ENCODE measurements around the gene PDZD11.
"Not testable (repeated sequence)": the region's sequence is repeated elsewhere in the genome, so short reads cannot be mapped to it uniquely, and the experiment has no call there.

PDZD11 gene

DNA sequence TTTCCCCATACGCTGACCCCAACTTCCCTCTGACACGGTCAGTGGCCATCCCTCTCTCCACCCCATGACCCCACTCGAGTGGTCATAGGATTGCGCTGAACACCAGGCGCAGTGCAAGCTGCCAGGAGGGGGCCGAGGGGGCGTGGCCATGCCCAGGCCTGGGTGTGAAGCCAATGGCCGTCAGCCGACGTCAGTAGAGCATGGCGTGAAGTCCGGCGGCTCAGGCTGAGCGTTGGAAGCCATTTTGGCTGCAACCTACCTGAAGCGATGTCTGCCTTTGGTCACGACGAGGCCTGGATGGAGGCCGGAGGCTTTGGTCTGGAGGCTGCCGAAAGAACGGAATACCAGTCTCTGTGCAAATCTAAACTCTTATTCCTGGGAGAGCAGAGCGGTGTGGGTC, 7.8 kb downstream of the PDZD11 start, which contains the start of gene RAB41:
RAB41 (plus strand) TSS at position 222 of the 400 bp plus-strand sequence; CDS start at position 268, 46 bp downstream.
- no peak within 1 kb of the TSS for H3K4me3 ChIP-seq (ENCODE audit: low read depth, low read length)
- DNase-seq (ENCODE audit: low read depth) = no peak
- TF ChIP-seq CTCF (IDR thresholded peaks at IDR 0.05; ENCODE audit: low read depth, low read length, missing control alignments) = no peak
- in situ Hi-C loops (cut with HindIII; ENCODE audit: low sequenced_read_pairs) = no loop called here

- H3K4me3 ChIP-seq (ENCODE audit: low read depth, low read length) = no peak overlapping the region
- in situ Hi-C loops (cut with HindIII; ENCODE audit: low sequenced_read_pairs) = no loop called here
- TF ChIP-seq CTCF (IDR thresholded peaks at IDR 0.05; ENCODE audit: low read depth, low read length, missing control alignments) = no peak
- no peak for DNase-seq (ENCODE audit: low read depth)
These were observed 9.2 kb downstream of the PDZD11 start for GRCh38 chrX:70280573-70280972.

DNA sequence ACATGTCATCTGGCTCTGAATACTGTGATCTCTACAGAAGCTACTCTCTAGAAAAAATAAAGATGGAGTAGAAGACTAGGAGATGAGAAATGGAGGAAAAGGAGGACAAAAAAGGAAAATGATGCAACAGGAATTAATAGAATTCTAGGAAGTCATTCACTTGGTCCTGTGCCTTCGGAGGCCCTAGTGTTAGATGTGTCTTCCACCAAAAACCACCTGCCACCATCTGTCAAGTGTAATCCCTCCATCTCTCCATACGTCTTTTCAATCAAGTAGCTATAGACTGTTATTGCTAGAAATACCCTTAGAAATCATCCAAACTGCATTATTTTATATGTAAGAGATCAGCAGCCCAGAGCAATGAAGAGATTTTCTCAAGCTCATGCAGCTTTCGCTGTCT, 10.6 kb downstream of the PDZD11 start:
- no peak overlapping the region for H3K4me3 ChIP-seq (ENCODE audit: low read depth, low read length)
- no peak for TF ChIP-seq CTCF (IDR thresholded peaks at IDR 0.05; ENCODE audit: low read depth, low read length, missing control alignments)
- in situ Hi-C loops (cut with HindIII; ENCODE audit: low sequenced_read_pairs) = no loop called here
- DNase-seq (ENCODE audit: low read depth) = no peak

DNA sequence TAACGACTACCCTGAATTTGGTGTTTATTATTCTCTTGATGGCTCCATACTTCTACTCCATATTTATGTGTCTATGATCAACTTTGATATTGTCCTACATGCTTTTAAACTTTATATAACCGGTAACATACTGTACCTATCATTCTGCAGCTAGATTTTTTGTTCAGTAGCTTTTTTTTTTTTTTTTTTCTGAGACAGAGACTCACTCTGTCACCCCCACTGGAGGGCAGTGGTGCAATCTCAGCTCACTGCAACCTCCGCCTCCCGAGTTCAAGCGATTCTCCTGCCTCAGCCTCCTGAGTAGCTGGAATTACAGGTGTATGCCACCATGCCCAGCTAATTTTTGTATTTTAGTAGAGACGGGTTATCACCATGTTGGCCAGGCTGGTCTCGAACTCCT, 15.7 kb downstream of the PDZD11 start:
- DNase-seq (ENCODE audit: low read depth); H3K4me3 ChIP-seq (ENCODE audit: low read depth, low read length); in situ Hi-C loops (cut with HindIII; ENCODE audit: low sequenced_read_pairs): not testable (repeated sequence)

DNA sequence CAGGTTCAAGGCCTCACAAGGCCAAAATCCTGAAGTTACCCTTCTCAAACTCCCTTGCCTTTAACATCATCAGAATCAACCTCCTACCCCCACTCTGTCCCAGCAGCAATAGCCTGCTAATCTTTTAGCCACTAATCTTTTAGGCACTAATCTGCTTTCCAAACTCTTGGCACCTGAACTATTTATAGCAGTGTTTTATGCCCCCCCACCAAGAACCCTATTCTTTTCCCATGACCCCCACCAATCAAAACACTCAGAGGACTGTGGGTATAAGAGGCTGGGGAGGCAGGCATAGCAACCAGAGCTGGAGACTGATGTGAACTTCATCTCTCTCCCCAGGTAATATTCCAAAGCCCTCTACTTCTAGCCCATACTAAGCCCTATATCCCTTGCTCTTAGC, 21.7 kb downstream of the PDZD11 start, which contains the start of gene ARR3:
ARR3 (plus strand) TSS at position 301 of the 400 bp plus-strand sequence. CDS start 1,052 bp downstream, outside the sequence.
- no peak for TF ChIP-seq CTCF (IDR thresholded peaks at IDR 0.05; ENCODE audit: low read depth, low read length, missing control alignments)
- H3K4me3 ChIP-seq (ENCODE audit: low read depth, low read length) = no peak within 1 kb of the TSS
- DNase-seq (ENCODE audit: low read depth) = no peak
- in situ Hi-C loops (cut with HindIII; ENCODE audit: low sequenced_read_pairs) = no loop called here

GRCh38 chrX:70264784-70265183, 24.9 kb downstream of the PDZD11 start:
- in situ Hi-C loops (cut with HindIII; ENCODE audit: low sequenced_read_pairs) = no loop called here
- H3K4me3 ChIP-seq (ENCODE audit: low read depth, low read length) = no peak overlapping the region
- no peak for DNase-seq (ENCODE audit: low read depth)
- no peak for TF ChIP-seq CTCF (IDR thresholded peaks at IDR 0.05; ENCODE audit: low read depth, low read length, missing control alignments)

DNA sequence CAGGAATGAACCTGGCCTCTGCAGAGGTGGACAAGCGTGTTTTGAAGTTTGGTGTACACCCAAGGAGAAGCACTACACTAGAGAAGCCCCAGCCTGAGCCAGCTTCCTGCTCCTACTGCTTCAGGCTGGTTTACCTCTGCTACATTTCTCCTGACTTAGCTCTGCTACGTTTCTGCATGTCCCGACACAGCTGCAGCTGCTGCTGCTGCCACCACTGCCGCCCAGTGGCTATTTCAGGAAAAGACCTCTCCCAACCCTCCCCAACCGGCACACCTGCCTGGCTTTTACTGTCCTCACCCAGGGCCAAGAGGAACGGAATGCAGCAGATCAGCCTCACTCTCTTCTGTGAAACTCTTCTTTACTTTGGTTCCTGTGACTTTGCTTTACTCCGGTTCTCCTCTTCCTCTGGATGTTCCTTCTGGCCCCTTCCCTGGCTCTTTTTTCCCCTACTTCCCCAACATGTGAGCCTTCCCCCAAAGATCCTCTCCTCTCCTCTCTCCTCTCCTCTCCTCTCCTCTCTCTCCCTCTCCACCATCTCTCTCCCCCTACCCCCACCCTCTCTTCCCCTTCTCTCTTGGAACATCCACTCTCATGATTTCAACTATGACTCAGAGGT, 26.7 kb downstream of the PDZD11 start:
- DNase-seq (ENCODE audit: low read depth) = no peak
- in situ Hi-C loops (cut with HindIII; ENCODE audit: low sequenced_read_pairs) = no loop called here
- peak; percentile 67 for TF ChIP-seq CTCF (IDR thresholded peaks at IDR 0.05; ENCODE audit: low read depth, low read length, missing control alignments)
- no peak overlapping the region for H3K4me3 ChIP-seq (ENCODE audit: low read depth, low read length)
